Measurements from ENCODE around the gene GAPDHS.

- no peak for TF ChIP-seq CTCF (IDR thresholded peaks at IDR 0.05)
- no peak for TF ChIP-seq POLR2A (IDR thresholded peaks at IDR 0.05; ENCODE audit: low read depth)
- TF ChIP-seq POLR2AphosphoS5 (IDR thresholded peaks at IDR 0.05) = no peak
These were observed 35.0 kb upstream of the GAPDHS start for GRCh38 chr19:35498220-35498619.

Measured in esophagus muscularis mucosa (tissue), 3 donors.